Stimulated activated CD4-positive, alpha-beta T cell treated with anti-CD3 and anti-CD28 coated beads, Interleukin-1b, Interleukin-23, amount 100 ng/mL, for 48 hours (primary cell): ENCODE data around the gene AP1S2.
"Not testable (repeated sequence)": the region's sequence is repeated elsewhere in the genome, so short reads cannot be mapped to it uniquely, and the experiment has no call there.

Source experiments
- DNase-seq: peaks from one replicate; pipeline ENCODE4 v3.0.0-alpha.2; 2020

The AP1S2 gene

GRCh38 chrX:15854080-15854655 is 445 bp downstream of the AP1S2 start:
- peak; percentile 9 for DNase-seq

GRCh38 chrX:15853586-15854079 is 980 bp downstream of the AP1S2 start:
- no peak for DNase-seq

GRCh38 chrX:15849555-15849954 is 5.1 kb downstream of the AP1S2 start:
- no peak for DNase-seq

- DNase-seq = no peak
Measured at GRCh38 chrX:15848576-15848975, 6.0 kb downstream of the AP1S2 start.

- no peak for DNase-seq
Measured at GRCh38 chrX:15843960-15844359, 10.7 kb downstream of the AP1S2 start.

- DNase-seq = no peak
Measured at GRCh38 chrX:15841853-15842516, 12.6 kb downstream of the AP1S2 start.

- no peak for DNase-seq
Measured at GRCh38 chrX:15838017-15838416, 16.6 kb downstream of the AP1S2 start.

GRCh38 chrX:15834827-15835595 is 19.6 kb downstream of the AP1S2 start:
- no peak for DNase-seq

- no peak for DNase-seq
Measured at GRCh38 chrX:15834053-15834452, 20.6 kb downstream of the AP1S2 start.

GRCh38 chrX:15831347-15831746 is 23.3 kb downstream of the AP1S2 start:
- DNase-seq = not testable (repeated sequence)

- DNase-seq = no peak
Measured at GRCh38 chrX:15829217-15829616, 25.4 kb downstream of the AP1S2 start.

- DNase-seq = no peak
Measured at GRCh38 chrX:15825936-15826335, 28.7 kb downstream of the AP1S2 start.

GRCh38 chrX:15822922-15823321 is 31.7 kb downstream of the AP1S2 start:
- DNase-seq = no peak

- DNase-seq = no peak
Measured at GRCh38 chrX:15820106-15821073, 34.2 kb downstream of the AP1S2 start.

- peak; percentile 9 for DNase-seq
Measured at GRCh38 chrX:15816886-15817285, 37.7 kb downstream of the AP1S2 start.

- no peak for DNase-seq
Measured at GRCh38 chrX:15816438-15816809, 38.2 kb downstream of the AP1S2 start.

- DNase-seq = peak; percentile 4
Measured at GRCh38 chrX:15815779-15816437, 38.7 kb downstream of the AP1S2 start.

GRCh38 chrX:15814771-15815365 is 39.7 kb downstream of the AP1S2 start:
- no peak for DNase-seq

GRCh38 chrX:15813416-15813815 is 41.2 kb downstream of the AP1S2 start:
- no peak for DNase-seq

- no peak for DNase-seq
Measured at GRCh38 chrX:15812192-15812938, 42.2 kb downstream of the AP1S2 start.

GRCh38 chrX:15808254-15808653 is 46.4 kb downstream of the AP1S2 start:
- no peak for DNase-seq
